Measurements from ENCODE around the gene MAS1.

DNA sequence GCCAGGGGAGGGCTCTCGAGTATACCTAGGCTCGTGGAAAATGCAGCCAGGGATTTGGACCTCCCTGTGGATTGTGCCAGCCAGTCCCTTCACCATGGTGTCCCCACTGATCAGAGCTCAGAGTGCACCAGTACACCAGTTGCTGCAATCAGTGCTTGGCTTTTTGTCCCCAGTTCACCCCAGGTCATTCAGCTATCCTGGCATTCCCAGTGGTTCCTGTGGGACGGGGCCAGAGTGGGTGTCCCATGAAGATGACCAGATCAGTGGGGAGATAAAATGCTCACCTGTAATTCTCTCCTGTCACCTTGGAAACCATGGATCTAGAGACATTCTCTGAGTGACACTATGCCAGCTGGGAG is 23.8 kb downstream of the MAS1 start:
- TF ChIP-seq, protein P1, sequence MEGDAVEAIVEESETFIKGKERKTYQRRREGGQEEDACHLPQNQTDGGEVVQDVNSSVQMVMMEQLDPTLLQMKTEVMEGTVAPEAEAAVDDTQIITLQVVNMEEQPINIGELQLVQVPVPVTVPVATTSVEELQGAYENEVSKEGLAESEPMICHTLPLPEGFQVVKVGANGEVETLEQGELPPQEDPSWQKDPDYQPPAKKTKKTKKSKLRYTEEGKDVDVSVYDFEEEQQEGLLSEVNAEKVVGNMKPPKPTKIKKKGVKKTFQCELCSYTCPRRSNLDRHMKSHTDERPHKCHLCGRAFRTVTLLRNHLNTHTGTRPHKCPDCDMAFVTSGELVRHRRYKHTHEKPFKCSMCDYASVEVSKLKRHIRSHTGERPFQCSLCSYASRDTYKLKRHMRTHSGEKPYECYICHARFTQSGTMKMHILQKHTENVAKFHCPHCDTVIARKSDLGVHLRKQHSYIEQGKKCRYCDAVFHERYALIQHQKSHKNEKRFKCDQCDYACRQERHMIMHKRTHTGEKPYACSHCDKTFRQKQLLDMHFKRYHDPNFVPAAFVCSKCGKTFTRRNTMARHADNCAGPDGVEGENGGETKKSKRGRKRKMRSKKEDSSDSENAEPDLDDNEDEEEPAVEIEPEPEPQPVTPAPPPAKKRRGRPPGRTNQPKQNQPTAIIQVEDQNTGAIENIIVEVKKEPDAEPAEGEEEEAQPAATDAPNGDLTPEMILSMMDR (IDR thresholded peaks at IDR 0.05) = no peak
- TF ChIP-seq POLR2AphosphoS5 (IDR thresholded peaks at IDR 0.05) = no peak
- no peak for TF ChIP-seq POLR2A (IDR thresholded peaks at IDR 0.05)

All from prostate gland (tissue), 2 donors.